Activated CD4-positive, alpha-beta memory T cell treated with anti-CD3 and anti-CD28 coated beads for 36 hours (primary cell): ENCODE data around the gene ZSWIM1. TPM values are rescaled to one million over a fixed set of nuclear protein-coding genes. Genes with fewer than 3 reads are reported as not detected.
A peak's percentile ranks its signal among the peaks of the same experiment; 100 is the strongest.

Experiments used
- CTCF ChIA-PET: fragments of 350-600 bp; sonication (Branson Sonifier 250); formaldehyde crosslinking; loops from one replicate; lab custom pipeline; 2021; ENCODE audit warnings: antibody characterized with exemption, inconsistent platforms; lab: Charles Lee
- POLR2A ChIA-PET: fragments of 350-600 bp; sonication (Branson Sonifier 250); formaldehyde crosslinking; loops from one replicate; lab custom pipeline; 2021; ENCODE audit warnings: antibody characterized with exemption; lab: Charles Lee
- DNase-seq: peaks from one replicate; pipeline ENCODE4 v3.0.0-alpha.2; 2020
- H3K27ac Mint-ChIP-seq: one replicate; pipeline ENCODE4 v1.8.0; 2021; ENCODE audit warnings: mixed read lengths
- H3K27me3 Mint-ChIP-seq: one replicate; pipeline ENCODE4 v1.8.0; 2021; ENCODE audit warnings: mixed read lengths
- H3K36me3 Mint-ChIP-seq: one replicate; pipeline ENCODE4 v1.8.0; 2021; ENCODE audit warnings: mixed read lengths
- H3K4me1 Mint-ChIP-seq: one replicate; pipeline ENCODE4 v1.8.0; 2021; ENCODE audit warnings: low read depth, mixed read lengths
- H3K4me3 Mint-ChIP-seq: one replicate; pipeline ENCODE4 v1.8.0; 2021; ENCODE audit warnings: mild to moderate bottlenecking, mixed read lengths
- H3K9me3 Mint-ChIP-seq: one replicate; pipeline ENCODE4 v1.8.0; 2021; ENCODE audit warnings: mixed read lengths
- intact Hi-C: fragments of 100-400 bp; cut with micrococcal nuclease; formaldehyde crosslinking; loops from one replicate; pipeline ENCODE4 v1.15.1; 2023
- total RNA-seq, 2 experiments: library from RNA; stranded (reverse); gene quantifications; one replicate each; pipeline ENCODE4 v1.2.3, GENCODE V29; 2021

The ZSWIM1 gene
- total RNA-seq, 2 experiments from 2014 or later, result 7.7 to 8.1 TPM

DNA sequence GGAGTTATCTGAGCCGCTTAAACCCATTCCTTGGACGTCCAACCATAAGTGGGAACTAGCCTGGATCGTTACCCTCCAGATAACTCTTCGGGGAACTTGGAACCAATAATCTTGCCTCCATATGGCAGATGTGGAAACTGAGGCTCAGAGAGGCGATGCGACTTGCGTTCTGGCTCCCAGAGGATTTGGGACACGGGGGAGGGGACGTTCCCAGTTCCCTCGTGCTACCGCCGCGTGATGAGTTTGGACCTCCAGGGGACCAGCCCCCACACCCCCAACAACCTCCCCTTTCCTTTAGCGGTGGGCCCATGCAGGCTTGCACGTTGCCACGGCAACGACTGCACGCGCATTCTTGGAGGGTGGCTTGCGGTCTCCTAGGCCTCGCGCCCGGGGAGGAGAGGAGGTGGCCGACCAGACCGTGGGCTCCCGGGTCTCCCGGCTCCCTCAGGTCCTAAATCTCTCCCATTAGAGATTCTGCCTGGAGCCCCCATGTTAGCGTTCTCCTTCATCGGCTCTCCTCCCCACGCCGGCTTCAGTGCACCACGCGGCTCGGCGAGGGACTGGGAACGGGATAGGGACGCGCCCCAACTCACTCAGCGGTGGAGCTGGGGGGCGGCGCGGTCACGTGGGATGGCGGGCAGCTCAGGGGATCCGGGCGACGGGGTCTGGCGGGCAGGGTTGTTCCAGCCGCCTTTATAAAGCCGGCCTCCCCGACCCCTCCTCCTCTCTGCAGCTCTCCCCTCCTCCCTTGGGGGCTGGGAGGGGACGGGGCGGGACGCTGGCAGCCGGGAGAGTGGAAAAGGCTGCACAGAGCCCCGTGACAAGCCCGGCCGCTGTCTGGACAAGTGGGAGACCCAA is 30.7 kb downstream of the ZSWIM1 start, which contains the start of gene PLTP:
Gene PLTP (minus strand): TSS at position 670 of the 858 bp plus-strand sequence. CDS start 703 bp downstream, outside the sequence.
- Mint-ChIP-seq H3K27ac (no peak within 1 kb of the TSS), H3K4me3 (peak within 1 kb of the TSS; percentile 74), H3K9me3 (no peaks in the 10 kb centered on the region), H3K36me3 (no peaks in the 10 kb centered on the region), H3K27me3 (peaks cover 15% of the 10 kb centered on the region), H3K4me1 (peaks cover 23% of the 10 kb centered on the region)
- peak; percentile 37 for DNase-seq
- ChIA-PET CTCF (no interaction called here), POLR2A (no interaction called here)
- intact Hi-C loops, result loop anchor here (2.0 kb wide), 2 partner anchors 19 to 23 kb away; partner anchors contain the start of gene PCIF1

DNA sequence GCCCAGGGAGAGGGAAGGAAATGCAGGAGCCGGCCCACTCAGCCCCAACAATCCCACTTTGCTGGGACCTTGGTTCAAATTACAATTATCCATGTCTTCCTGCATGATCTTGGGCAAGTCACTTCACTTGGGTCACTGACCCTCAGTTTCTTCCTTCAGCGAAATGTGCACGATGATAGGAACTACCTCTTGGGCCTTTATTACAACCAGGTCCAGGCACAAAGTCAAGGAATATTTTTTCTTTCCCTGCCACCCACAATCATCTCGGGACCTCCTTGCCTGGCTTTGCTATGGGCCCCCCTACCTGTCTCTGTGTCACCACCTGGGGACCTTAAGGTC is 31.3 kb downstream of the ZSWIM1 start:
- peaks cover 15% of the 10 kb centered on the region for H3K27me3 Mint-ChIP-seq
- POLR2A ChIA-PET, result no interaction called here
- CTCF ChIA-PET, result no interaction called here

DNA sequence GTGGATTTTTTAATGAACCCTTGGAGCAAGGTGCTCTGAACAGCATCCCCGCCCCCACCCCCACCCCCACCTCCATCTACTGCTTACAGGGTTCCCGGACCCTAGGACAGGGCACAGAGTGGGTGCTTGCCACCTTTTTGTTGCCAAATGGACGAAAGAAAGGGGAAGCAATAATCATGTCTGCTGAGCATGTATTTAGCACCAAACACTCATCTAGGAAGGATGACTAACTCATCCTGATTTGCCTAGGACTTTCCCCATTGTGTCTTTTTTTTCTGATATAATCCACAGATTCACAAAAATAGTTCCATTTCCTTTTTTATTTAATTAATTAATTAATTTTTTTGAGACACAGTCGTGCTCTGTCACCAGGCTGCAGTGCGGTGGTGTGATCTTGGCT is 32.1 kb downstream of the ZSWIM1 start:
- H3K27me3 Mint-ChIP-seq, result peaks cover 15% of the 10 kb centered on the region
- intact Hi-C loops, result no loop called here
- no peak overlapping the region for H3K27ac Mint-ChIP-seq
- no peak for DNase-seq
- H3K4me1 Mint-ChIP-seq, result peaks cover 23% of the 10 kb centered on the region
- ChIA-PET CTCF (no interaction called here), POLR2A (no interaction called here)
- H3K9me3 Mint-ChIP-seq, result no peaks in the 10 kb centered on the region
- H3K36me3 Mint-ChIP-seq, result no peaks in the 10 kb centered on the region
- no peak overlapping the region for H3K4me3 Mint-ChIP-seq

More for the DNA sequence above, 31.3 kb downstream of the ZSWIM1 start:
- Mint-ChIP-seq H3K27ac (no peak overlapping the region), H3K9me3 (no peaks in the 10 kb centered on the region), H3K4me3 (peak overlapping the region; percentile 41), H3K4me1 (peaks cover 23% of the 10 kb centered on the region), H3K36me3 (no peaks in the 10 kb centered on the region)
- no peak for DNase-seq
- intact Hi-C loops, result no loop called here

- CTCF ChIA-PET, result no interaction called here
Measured at GRCh38 chr20:45917790-45918141, 36.7 kb downstream of the ZSWIM1 start.

DNA sequence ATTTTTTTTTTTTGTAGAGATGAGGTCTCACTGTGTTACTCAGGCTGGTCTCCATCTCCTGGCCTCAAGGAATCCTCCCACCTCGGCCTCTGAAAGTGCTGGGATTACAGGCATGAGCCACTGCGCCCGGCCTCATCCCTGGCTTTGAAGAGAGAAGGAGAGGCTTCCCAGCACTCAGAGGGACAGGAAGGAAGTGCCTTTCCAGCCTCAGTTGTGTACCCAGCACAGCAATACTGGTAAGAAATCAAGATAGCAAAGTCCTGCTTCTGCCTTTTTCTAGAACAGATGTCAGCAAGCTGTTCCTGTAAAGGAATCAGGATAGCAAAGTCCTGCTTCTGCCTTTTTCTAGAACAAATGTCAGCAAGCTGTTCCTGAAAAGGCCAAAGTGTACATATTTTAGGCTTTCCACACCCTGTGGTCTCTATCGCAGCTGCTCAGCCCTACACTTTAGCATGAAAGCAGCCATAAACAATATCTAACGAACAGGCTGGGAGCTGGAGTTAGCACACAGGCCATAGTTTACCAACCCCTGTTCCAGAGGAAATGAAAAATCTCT is 37.2 kb downstream of the ZSWIM1 start:
- intact Hi-C loops, result no loop called here
- Mint-ChIP-seq H3K27me3 (peaks cover 21% of the 10 kb centered on the region), H3K36me3 (no peaks in the 10 kb centered on the region), H3K4me1 (no peaks in the 10 kb centered on the region), H3K9me3 (no peaks in the 10 kb centered on the region), H3K27ac (no peak overlapping the region), H3K4me3 (no peak overlapping the region)
- POLR2A ChIA-PET, result interaction anchor here (0.6 kb wide), 1 partner anchor 18 kb away, joined by 6 read pairs; no protein-coding TSS in a partner anchor
- CTCF ChIA-PET, result no interaction called here
- no peak for DNase-seq

More at GRCh38 chr20:45917790-45918141, 36.7 kb downstream of the ZSWIM1 start:
- intact Hi-C loops, result no loop called here
- Mint-ChIP-seq H3K9me3 (no peaks in the 10 kb centered on the region), H3K27ac (no peak overlapping the region), H3K27me3 (peaks cover 23% of the 10 kb centered on the region), H3K4me3 (no peak overlapping the region), H3K36me3 (no peaks in the 10 kb centered on the region), H3K4me1 (peaks cover 2% of the 10 kb centered on the region)
- POLR2A ChIA-PET, result interaction anchor here (0.6 kb wide), 1 partner anchor 18 kb away, joined by 6 read pairs; no protein-coding TSS in a partner anchor
- DNase-seq, result no peak

DNA sequence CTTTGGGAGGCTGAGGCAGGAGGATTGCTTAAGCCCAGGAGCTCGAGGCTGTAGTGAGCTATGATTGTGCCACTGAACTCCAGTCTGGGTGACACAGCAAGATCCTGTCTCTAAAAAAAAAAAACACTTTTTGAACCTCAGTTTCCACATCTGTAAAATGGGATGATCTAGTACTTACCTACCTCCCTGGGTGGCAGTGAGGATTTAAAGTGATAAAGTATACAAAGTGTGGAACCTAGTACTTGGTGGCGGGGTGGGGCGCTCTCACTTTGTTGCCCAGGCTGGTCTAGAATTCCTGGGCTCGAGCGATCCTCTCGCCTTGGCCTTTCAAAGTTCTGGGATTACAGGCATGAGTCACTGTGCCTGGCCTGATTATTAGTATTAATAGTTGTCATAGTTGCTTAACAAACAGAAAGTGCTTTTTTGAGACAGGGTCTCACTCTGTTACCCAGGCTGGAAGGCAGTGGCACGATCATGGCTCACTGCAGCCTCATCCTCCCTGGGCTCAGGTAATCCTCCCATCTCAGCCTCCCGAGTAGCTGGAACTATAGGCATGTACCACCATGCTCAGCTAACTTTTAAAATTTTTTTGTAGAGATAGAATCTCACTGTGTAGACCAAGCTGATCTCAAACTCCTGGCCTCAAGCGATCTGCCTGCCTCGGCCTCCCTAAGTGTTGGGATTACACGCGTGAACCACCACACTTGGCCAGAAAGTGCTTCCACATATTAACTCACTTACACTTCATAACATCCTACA is 37.9 kb downstream of the ZSWIM1 start:
- no peak overlapping the region for H3K4me3 Mint-ChIP-seq
- POLR2A ChIA-PET, result interaction anchor here (2.7 kb wide), 1 partner anchor 16 kb away, joined by 9 read pairs; the partner anchor contains the start of gene PCIF1
- intact Hi-C loops, result no loop called here
- no peak overlapping the region for H3K27ac Mint-ChIP-seq
- no peaks in the 10 kb centered on the region for H3K4me1 Mint-ChIP-seq
- H3K9me3 Mint-ChIP-seq, result no peaks in the 10 kb centered on the region
- H3K36me3 Mint-ChIP-seq, result no peaks in the 10 kb centered on the region
- H3K27me3 Mint-ChIP-seq, result peaks cover 21% of the 10 kb centered on the region
- DNase-seq, result no peak
- CTCF ChIA-PET, result interaction anchor here (0.8 to 1.0 kb wide), 2 partner anchors 50 to 94 kb away, joined by 3 to 4 read pairs; no protein-coding TSS in a partner anchor

- Mint-ChIP-seq H3K36me3 (no peaks in the 10 kb centered on the region), H3K27ac (no peak overlapping the region), H3K27me3 (peaks cover 18% of the 10 kb centered on the region), H3K4me1 (peaks cover 3% of the 10 kb centered on the region), H3K9me3 (no peaks in the 10 kb centered on the region), H3K4me3 (no peak overlapping the region)
- ChIA-PET CTCF (interaction anchor here (0.8 to 1.0 kb wide), 3 partner anchors 50 to 1626 kb away, joined by 3 to 4 read pairs (median 3); no protein-coding TSS in a partner anchor), POLR2A (interaction anchor here (2.7 kb wide), 1 partner anchor 15 kb away, joined by 9 read pairs; the partner anchor contains the start of gene PCIF1)
- DNase-seq, result no peak
- intact Hi-C loops, result no loop called here
Measured at GRCh38 chr20:45919542-45920399, 38.7 kb downstream of the ZSWIM1 start.

DNA sequence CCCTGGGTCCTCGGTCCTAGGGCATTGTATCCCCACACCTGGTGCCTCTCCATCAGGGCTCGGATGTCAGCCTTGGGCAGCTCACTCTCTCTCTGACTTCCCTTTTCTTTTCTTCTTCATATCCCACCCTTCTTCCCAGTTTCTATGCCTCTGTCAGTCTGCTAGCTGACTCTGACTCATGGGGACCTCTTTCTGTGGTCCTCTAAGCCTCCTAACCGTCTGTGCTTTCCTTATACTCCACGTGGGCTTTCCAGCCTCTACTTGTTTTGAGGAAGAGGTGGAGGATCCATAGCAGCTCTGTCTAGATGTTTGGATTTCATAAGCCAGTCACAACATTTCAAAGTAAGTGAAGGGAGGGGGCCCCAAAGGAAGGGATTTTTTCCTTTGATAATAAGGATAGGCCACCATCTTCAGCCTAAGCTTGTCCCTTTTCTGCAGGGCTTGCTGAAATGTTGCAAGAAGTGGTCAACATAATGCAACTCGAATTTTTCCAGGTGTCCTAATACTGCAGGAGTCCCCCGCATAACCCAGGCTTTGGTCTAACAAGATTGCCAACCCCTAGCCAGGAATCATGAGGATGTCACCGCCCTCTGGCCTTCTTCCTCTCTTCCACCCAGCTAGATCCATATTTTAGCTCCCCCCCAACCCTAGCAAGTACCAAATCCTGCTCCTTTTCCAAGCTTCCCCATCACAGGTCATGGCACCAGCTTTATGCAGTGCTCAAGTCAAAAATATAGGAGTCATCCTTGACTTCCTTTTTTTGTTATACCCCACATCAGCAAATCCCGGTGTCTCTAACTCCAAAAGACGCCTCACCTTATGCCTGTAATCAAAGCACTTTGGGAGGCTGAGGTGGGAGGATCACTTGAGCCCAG is 39.7 kb downstream of the ZSWIM1 start:
- intact Hi-C loops, result no loop called here
- Mint-ChIP-seq H3K27me3 (peaks cover 18% of the 10 kb centered on the region), H3K4me3 (no peak overlapping the region), H3K36me3 (no peaks in the 10 kb centered on the region), H3K9me3 (no peaks in the 10 kb centered on the region), H3K27ac (no peak overlapping the region), H3K4me1 (peaks cover 3% of the 10 kb centered on the region)
- CTCF ChIA-PET, result interaction anchor here (0.8 kb wide), 1 partner anchor 1625 kb away, joined by 3 read pairs; no protein-coding TSS in a partner anchor
- DNase-seq, result no peak
- POLR2A ChIA-PET, result interaction anchor here (1.3 to 2.7 kb wide), 2 partner anchors 11 to 14 kb away, joined by 3 to 9 read pairs; partner anchors contain the start of gene PCIF1

DNA sequence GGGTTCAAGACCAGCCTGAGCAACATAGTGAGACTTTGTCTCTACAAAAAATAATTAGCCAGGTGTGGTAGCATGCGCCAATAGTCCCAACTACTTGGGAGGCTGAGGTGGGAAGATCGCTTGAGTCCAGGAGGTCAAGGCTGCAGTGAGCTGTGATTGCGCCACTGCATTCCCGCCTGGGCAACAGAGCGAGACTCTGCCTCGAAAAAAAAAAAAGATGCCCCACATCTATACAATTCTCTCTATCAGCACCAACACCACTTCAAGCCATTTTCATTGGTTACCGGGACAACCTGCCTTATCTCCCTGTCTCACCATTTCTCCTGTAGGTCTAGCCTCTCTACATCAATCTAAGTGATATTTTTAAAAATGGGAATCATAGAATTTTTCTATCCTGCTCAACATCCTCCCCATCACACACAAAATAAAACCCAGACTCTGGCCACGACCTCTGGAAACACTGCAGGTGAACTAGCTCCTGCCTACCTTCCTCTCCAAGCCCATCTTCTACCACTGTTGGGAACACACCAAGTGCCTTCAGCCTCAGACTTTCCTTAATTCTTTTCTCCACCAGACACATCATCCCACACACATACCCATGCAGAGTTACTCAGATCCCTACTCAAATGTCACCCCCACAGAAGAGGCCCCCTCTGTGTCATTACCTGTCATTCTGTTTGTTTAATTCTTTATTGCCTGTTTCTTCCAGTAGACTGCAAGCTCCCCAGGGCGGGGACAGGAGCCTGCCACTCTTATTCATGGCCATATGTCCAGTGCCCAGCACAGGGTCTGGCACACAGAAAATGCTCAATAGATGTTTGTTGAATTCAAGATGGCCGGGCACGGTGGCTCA is 40.5 kb downstream of the ZSWIM1 start:
- H3K36me3 Mint-ChIP-seq, result no peaks in the 10 kb centered on the region
- no peak for DNase-seq
- H3K27me3 Mint-ChIP-seq, result peaks cover 13% of the 10 kb centered on the region
- ChIA-PET CTCF (no interaction called here), POLR2A (interaction anchor here (1.3 to 2.7 kb wide), 2 partner anchors 12 to 13 kb away, joined by 3 to 9 read pairs; partner anchors contain the start of gene PCIF1)
- H3K27ac Mint-ChIP-seq, result no peak overlapping the region
- H3K4me1 Mint-ChIP-seq, result peaks cover 3% of the 10 kb centered on the region
- no peaks in the 10 kb centered on the region for H3K9me3 Mint-ChIP-seq
- intact Hi-C loops, result no loop called here
- no peak overlapping the region for H3K4me3 Mint-ChIP-seq
